Kidney epithelial cell (primary cell): ENCODE measurements around the gene OSBPL9. TPM values are rescaled to one million over a fixed set of nuclear protein-coding genes. Genes with fewer than 3 reads are reported as not detected.

Experiments
- DNase-seq: peaks from one replicate; pipeline ENCODE4 v3.0.0-alpha.2; 2010; ENCODE audit warnings: low read depth
- H3K27me3 ChIP-seq: 2 replicates; pipeline ENCODE4 v1.6.0; 2011; ENCODE audit warnings: low read length; ENCODE audit not compliant: control insufficient read depth, insufficient read depth
- H3K36me3 ChIP-seq: 2 replicates; pipeline ENCODE4 v1.5.1; 2011; ENCODE audit warnings: low read length; ENCODE audit not compliant: control insufficient read depth, insufficient read depth
- H3K4me3 ChIP-seq: 2 replicates; pipeline ENCODE4 v1.5.1; 2011; ENCODE audit warnings: low read depth, mild to moderate bottlenecking, control low read depth, low read length
- total RNA-seq: library from RNA; depleted of rRNA; stranded (reverse); fragments of >200 nt; gene quantifications from 2 replicates; pipeline ENCODE4 v1.2.3, GENCODE V29; 2015
- TF ChIP-seq, protein P1 (sequence below): IDR thresholded peaks from 2 replicates; pipeline ENCODE4 v1.5.1; 2011; ENCODE audit warnings: mild to moderate bottlenecking, moderate library complexity, low read length, control low read depth, inconsistent platforms; ENCODE audit not compliant: insufficient read depth, poor library complexity, severe bottlenecking

The OSBPL9 gene
- total RNA-seq, 1 donor from 2014 or later, result 94.1 TPM

GRCh38 chr1:51768971-51769588, 152.2 kb downstream of the OSBPL9 start:
- Histone ChIP-seq H3K27me3 (no peaks in the 10 kb centered on the region), H3K4me3 (no peak overlapping the region), H3K36me3 (no peaks in the 10 kb centered on the region)
- no peak for DNase-seq
- TF ChIP-seq, protein P1, sequence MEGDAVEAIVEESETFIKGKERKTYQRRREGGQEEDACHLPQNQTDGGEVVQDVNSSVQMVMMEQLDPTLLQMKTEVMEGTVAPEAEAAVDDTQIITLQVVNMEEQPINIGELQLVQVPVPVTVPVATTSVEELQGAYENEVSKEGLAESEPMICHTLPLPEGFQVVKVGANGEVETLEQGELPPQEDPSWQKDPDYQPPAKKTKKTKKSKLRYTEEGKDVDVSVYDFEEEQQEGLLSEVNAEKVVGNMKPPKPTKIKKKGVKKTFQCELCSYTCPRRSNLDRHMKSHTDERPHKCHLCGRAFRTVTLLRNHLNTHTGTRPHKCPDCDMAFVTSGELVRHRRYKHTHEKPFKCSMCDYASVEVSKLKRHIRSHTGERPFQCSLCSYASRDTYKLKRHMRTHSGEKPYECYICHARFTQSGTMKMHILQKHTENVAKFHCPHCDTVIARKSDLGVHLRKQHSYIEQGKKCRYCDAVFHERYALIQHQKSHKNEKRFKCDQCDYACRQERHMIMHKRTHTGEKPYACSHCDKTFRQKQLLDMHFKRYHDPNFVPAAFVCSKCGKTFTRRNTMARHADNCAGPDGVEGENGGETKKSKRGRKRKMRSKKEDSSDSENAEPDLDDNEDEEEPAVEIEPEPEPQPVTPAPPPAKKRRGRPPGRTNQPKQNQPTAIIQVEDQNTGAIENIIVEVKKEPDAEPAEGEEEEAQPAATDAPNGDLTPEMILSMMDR, result peak; percentile 77

DNA sequence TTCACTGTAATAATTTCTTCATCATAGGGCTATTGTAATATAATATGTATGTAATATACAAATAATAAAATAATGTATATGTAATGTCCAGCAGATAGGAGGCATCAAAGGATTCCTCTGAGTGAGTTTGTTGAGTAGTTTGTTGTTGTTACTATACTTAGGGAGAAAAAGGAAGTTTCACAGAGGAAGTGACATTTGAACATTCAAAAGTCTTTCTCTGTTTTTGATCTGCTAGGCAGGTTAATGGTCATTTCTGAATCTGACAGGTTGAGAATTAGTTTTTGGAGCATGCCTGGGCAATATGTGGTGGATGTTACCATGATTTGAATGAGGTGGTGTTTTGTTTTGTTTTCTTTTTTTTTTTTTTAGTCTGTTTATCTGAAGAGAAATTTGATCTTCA, 159.5 kb downstream of the OSBPL9 start:
- H3K27me3 ChIP-seq, result no peaks in the 10 kb centered on the region
- no peak for DNase-seq
- no peaks in the 10 kb centered on the region for H3K36me3 ChIP-seq
- TF ChIP-seq, protein P1, result no peak
- no peak overlapping the region for H3K4me3 ChIP-seq

- Histone ChIP-seq H3K4me3 (no peak overlapping the region), H3K27me3 (no peaks in the 10 kb centered on the region), H3K36me3 (peaks cover 3% of the 10 kb centered on the region)
- TF ChIP-seq, protein P1, result no peak
- DNase-seq, result no peak
Observed at GRCh38 chr1:51780927-51781326, 164.0 kb downstream of the OSBPL9 start.

- no peak for DNase-seq
- TF ChIP-seq, protein P1, result no peak
- no peak overlapping the region for H3K4me3 ChIP-seq
- H3K36me3 ChIP-seq, result peaks cover 3% of the 10 kb centered on the region
- no peaks in the 10 kb centered on the region for H3K27me3 ChIP-seq
Observed at GRCh38 chr1:51784997-51785421, 168.1 kb downstream of the OSBPL9 start.

GRCh38 chr1:51788938-51789337, 172.0 kb downstream of the OSBPL9 start:
- no peaks in the 10 kb centered on the region for H3K27me3 ChIP-seq
- no peak for DNase-seq
- H3K4me3 ChIP-seq, result no peak overlapping the region
- H3K36me3 ChIP-seq, result peaks cover 3% of the 10 kb centered on the region
- TF ChIP-seq, protein P1, result no peak

DNA sequence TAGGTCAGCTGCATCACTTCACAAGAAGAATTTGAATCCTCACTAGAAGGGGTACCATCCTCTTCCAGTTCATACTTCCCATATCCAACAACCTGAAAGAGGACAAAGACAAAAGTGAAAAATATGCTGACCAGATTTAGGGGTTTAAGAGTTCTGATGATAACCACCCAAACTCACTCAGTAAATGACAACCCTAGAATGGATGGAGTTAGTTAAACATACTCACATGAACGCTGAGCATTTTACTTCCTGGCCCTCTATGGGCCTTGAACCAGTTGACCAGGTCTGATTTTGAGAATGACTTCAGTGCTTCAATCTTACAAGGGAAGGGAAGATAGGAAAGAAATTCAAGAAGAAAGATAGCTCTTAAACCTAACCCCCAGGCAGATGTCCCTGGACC, 172.4 kb downstream of the OSBPL9 start:
- TF ChIP-seq, protein P1, result no peak

More for the DNA sequence above, 172.4 kb downstream of the OSBPL9 start:
- Histone ChIP-seq H3K36me3 (peaks cover 3% of the 10 kb centered on the region), H3K27me3 (no peaks in the 10 kb centered on the region), H3K4me3 (no peak overlapping the region)
- no peak for DNase-seq
